ENCODE data around the gene PHC2.

The PHC2 gene

GRCh38 chr1:33430692-33431593 lies at the start of gene PHC2:
TSS of gene PHC2 (minus strand) at chr1:33431095. CDS start at chr1:33375539, 55,556 bp downstream.
- H3K4me3 ChIP-seq (ENCODE audit: low read length), result peak within 1 kb of the TSS; percentile 69
- no peak for TF ChIP-seq CTCF (conservative IDR thresholded peaks at IDR 0.05; ENCODE audit: low read length)

GRCh38 chr1:33477451-33477850 lies 46.6 kb upstream of the PHC2 start:
- no peak for TF ChIP-seq CTCF (conservative IDR thresholded peaks at IDR 0.05; ENCODE audit: low read length)
- DNase-seq (ENCODE audit: low read depth), result no peak
- no peak overlapping the region for H3K4me3 ChIP-seq (ENCODE audit: low read length)

More at GRCh38 chr1:33430692-33431593, at the start of gene PHC2:
- peak; percentile 94 for DNase-seq (ENCODE audit: low read depth)

DNA sequence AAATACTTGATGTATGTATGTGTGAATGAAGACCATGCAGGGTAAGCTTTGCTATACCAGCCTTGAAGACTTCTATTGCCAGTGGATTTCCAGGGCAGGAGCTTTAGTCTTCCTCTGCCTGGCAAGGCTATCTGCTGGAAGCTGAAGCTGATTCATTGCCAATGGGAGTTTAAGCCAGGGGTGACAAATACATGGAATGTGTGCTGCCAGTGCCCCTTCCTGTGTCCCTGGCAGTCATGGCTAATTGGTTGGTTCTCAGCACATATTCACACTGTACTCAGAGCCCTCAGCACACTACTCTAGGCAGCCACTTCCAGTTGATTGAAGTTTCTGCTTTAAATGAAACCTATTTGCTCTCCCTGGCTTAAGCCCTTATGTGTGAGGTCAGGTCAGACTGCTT lies 43.0 kb upstream of the PHC2 start:
- peak; percentile 41 for DNase-seq (ENCODE audit: low read depth)
- no peak for TF ChIP-seq CTCF (conservative IDR thresholded peaks at IDR 0.05; ENCODE audit: low read length)
- no peak overlapping the region for H3K4me3 ChIP-seq (ENCODE audit: low read length)

DNA sequence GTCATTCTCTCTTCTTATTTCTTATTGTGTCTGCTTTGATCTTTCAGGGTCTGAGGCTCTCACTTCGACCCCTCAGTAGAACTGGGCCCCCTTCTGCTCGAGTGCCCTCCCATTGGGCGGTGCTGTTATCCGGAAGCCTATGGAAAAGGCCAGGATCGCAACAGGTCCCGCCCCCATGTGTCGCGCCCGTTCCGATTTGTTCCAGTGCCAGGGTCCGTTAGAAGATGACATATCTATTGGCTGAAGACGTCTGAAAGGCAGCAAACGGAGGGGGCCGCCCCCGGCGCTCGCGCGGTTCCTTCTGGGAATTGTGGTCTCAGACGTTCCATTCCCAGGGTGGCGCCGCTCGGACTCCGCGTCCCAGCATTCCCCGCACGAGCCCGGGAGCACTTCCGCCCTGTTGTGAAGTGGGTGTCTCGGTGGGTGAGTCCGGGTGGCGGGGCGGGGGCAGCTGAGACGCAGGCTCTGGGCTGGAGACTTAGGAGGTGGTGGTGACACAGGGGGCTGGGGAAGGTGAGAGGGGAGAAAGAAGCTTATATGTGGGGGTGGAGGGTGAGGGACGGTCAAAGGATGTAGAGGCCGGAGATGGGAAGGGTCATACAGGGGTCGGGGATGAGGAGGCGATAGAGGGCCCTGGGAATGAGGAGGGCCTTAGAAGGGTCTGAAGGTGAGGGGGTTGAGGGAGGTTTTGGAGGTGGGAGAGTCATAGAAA lies 41.5 kb upstream of the PHC2 start, which contains the start of gene ZSCAN20:
ZSCAN20 (plus strand) TSS at position 377 of the 712 bp plus-strand sequence. CDS start 6,644 bp downstream, outside the sequence.
- H3K4me3 ChIP-seq (ENCODE audit: low read length), result peak within 1 kb of the TSS; percentile 96
- no peak for TF ChIP-seq CTCF (conservative IDR thresholded peaks at IDR 0.05; ENCODE audit: low read length)
- peak; percentile 98 for DNase-seq (ENCODE audit: low read depth)

GRCh38 chr1:33471416-33471815 lies 40.5 kb upstream of the PHC2 start:
- no peak for TF ChIP-seq CTCF (conservative IDR thresholded peaks at IDR 0.05; ENCODE audit: low read length)
- no peak overlapping the region for H3K4me3 ChIP-seq (ENCODE audit: low read length)
- DNase-seq (ENCODE audit: low read depth), result no peak

DNA sequence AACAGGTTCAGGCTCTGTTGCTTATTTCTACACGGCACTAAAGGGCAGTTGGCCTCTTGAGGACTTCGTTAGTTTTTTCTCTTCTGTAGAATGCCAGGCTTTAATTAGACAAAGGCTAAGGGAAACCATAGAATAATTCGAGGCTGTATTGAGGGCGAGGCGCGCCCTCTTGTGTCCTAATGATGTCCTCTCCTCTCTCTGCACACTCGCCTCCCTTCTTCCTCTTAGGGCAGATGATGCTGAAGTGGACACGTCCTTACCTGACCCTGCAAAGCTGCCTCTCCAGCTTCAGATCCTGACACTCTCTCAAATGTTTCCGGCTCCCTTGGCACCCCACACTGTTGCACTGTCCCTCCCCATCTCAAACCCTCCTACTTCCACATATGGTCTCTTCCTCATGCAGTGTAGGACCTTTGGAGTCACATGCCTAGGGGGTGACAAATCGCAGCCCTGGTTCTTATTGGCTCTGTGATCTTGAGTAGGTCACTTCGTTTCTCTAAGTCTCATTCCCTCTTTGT lies 39.7 kb upstream of the PHC2 start:
- peak; percentile 83 for TF ChIP-seq CTCF (conservative IDR thresholded peaks at IDR 0.05; ENCODE audit: low read length)
- peak; percentile 83 for DNase-seq (ENCODE audit: low read depth)
- no peak overlapping the region for H3K4me3 ChIP-seq (ENCODE audit: low read length)
